Measurements from ENCODE around the gene NECAP2.

DNA sequence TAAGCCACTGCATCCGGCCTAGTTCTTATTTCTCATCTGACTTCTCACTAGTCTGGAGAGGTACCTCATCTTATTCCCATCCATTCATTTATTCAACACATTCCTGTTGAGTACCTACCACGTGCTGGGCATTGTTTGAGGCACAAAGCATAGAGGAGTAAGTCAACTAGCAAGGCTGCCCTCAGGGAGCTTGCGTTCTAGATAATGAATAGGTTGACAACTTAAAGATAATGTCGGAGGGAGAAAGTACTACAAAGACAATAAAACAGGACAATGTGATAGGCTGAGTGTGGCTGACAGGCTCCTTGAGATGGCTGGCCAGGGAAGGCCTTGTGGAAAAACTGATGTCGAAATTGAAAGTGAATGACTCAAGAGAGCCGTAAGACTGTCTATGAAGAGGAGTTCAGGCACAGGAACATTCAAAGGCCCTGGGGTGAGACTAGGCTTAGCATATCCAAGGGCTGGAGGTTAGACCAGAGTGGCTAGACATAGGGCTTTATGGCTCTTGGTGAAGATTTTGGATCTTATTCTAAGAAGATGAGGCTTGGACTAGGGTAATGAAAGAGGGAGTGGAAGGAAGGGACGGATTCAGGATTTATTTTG is 21.6 kb upstream of the NECAP2 start:
- TF ChIP-seq, protein P1, sequence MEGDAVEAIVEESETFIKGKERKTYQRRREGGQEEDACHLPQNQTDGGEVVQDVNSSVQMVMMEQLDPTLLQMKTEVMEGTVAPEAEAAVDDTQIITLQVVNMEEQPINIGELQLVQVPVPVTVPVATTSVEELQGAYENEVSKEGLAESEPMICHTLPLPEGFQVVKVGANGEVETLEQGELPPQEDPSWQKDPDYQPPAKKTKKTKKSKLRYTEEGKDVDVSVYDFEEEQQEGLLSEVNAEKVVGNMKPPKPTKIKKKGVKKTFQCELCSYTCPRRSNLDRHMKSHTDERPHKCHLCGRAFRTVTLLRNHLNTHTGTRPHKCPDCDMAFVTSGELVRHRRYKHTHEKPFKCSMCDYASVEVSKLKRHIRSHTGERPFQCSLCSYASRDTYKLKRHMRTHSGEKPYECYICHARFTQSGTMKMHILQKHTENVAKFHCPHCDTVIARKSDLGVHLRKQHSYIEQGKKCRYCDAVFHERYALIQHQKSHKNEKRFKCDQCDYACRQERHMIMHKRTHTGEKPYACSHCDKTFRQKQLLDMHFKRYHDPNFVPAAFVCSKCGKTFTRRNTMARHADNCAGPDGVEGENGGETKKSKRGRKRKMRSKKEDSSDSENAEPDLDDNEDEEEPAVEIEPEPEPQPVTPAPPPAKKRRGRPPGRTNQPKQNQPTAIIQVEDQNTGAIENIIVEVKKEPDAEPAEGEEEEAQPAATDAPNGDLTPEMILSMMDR (IDR thresholded peaks at IDR 0.05) = no peak
- no peak for TF ChIP-seq POLR2A (IDR thresholded peaks at IDR 0.05)

Data from adrenal gland (tissue), 5 donors.